WTC11 (cell line): ENCODE data around the gene HOXB5. TPM values are rescaled to one million over a fixed set of nuclear protein-coding genes. Genes with fewer than 3 reads are reported as not detected.

Experiments used
- ATAC-seq: fragments of 200-7000 bp; cut with Tn5 transposase; 2 replicates; pipeline ENCODE4 v1.10.0; 2021; ENCODE audit warnings: mild to moderate bottlenecking, moderate library complexity
- CTCF ChIA-PET: fragments of 300-600 bp; sonication (Branson Sonifier 250); formaldehyde crosslinking; loops from one replicate; lab custom pipeline; 2021; ENCODE audit warnings: antibody characterized with exemption; lab: Charles Lee
- POLR2A ChIA-PET: fragments of 350-600 bp; sonication (Branson Sonifier 250); formaldehyde crosslinking; loops from one replicate; lab custom pipeline; 2021; ENCODE audit warnings: antibody characterized with exemption; lab: Charles Lee
- DNase-seq: peaks from one replicate; pipeline ENCODE4 v3.0.0; 2021; ENCODE audit warnings: low spot score
- H3K27ac Mint-ChIP-seq: 2 replicates; pipeline ENCODE4 v1.8.0; 2021; ENCODE audit warnings: mixed read lengths
- H3K27me3 Mint-ChIP-seq: 2 replicates; pipeline ENCODE4 v1.8.0; 2021; ENCODE audit warnings: low read depth, mild to moderate bottlenecking, moderate library complexity, mixed read lengths
- H3K36me3 Mint-ChIP-seq: 2 replicates; pipeline ENCODE4 v1.8.0; 2021; ENCODE audit warnings: mixed read lengths
- H3K4me1 Mint-ChIP-seq: 2 replicates; pipeline ENCODE4 v1.8.0; 2022; ENCODE audit warnings: mixed read lengths
- H3K4me3 Mint-ChIP-seq: 2 replicates; pipeline ENCODE4 v1.8.0; 2021; ENCODE audit warnings: mild to moderate bottlenecking, moderate library complexity, mixed read lengths
- H3K9me3 Mint-ChIP-seq: 2 replicates; pipeline ENCODE4 v1.8.0; 2021; ENCODE audit warnings: mixed read lengths
- ATF1 ChIP-seq: sonication (generic); formaldehyde crosslinking; IDR thresholded peaks from 2 replicates; pipeline ENCODE4 v1.8.1; 2023; ENCODE audit warnings: mild to moderate bottlenecking, moderate library complexity, missing genetic modification reagents
- ATF3 ChIP-seq: sonication (generic); formaldehyde crosslinking; conservative IDR thresholded peaks from 2 replicates; pipeline ENCODE4 v1.8.1; 2022; ENCODE audit warnings: mild to moderate bottlenecking, missing genetic modification reagents
- CBFB ChIP-seq: sonication (generic); formaldehyde crosslinking; IDR thresholded peaks from 2 replicates; pipeline ENCODE4 v1.8.1; 2022; ENCODE audit warnings: mild to moderate bottlenecking, low read depth, missing genetic modification reagents
- CREM ChIP-seq: sonication (generic); formaldehyde crosslinking; IDR thresholded peaks from 2 replicates; pipeline ENCODE4 v1.8.1; 2022; ENCODE audit warnings: mild to moderate bottlenecking, missing genetic modification reagents, moderate library complexity
- E2F5 ChIP-seq: sonication (generic); formaldehyde crosslinking; IDR thresholded peaks from 2 replicates; pipeline ENCODE4 v1.8.1; 2022; ENCODE audit warnings: mild to moderate bottlenecking, moderate library complexity, missing genetic modification reagents
- EMX1 ChIP-seq: fragments of 250-450 bp; sonication (Bioruptor Pico); IDR thresholded peaks from 2 replicates; pipeline ENCODE4 v1.8.0; 2021; ENCODE audit warnings: mild to moderate bottlenecking
- ESRRA ChIP-seq: sonication (generic); formaldehyde crosslinking; IDR thresholded peaks from 2 replicates; pipeline ENCODE4 v1.8.1; 2022; ENCODE audit warnings: mild to moderate bottlenecking, missing genetic modification reagents, borderline replicate concordance
- GTF2I ChIP-seq: fragments of 250-450 bp; sonication (Bioruptor Pico); conservative IDR thresholded peaks from 2 replicates; pipeline ENCODE4 v1.4.0; 2021; ENCODE audit warnings: mild to moderate bottlenecking
- IRF1 ChIP-seq: sonication (generic); formaldehyde crosslinking; IDR thresholded peaks from 2 replicates; pipeline ENCODE4 v1.8.0; 2023; ENCODE audit warnings: missing genetic modification reagents
- IRF2 ChIP-seq: sonication (generic); formaldehyde crosslinking; IDR thresholded peaks from 2 replicates; pipeline ENCODE4 v1.8.0; 2022; ENCODE audit warnings: low read depth, missing genetic modification reagents, borderline replicate concordance
- JUN ChIP-seq: sonication (generic); formaldehyde crosslinking; IDR thresholded peaks from 2 replicates; pipeline ENCODE4 v1.8.0; 2023; ENCODE audit warnings: mild to moderate bottlenecking, missing genetic modification reagents
- MAX ChIP-seq: sonication (generic); formaldehyde crosslinking; IDR thresholded peaks from 2 replicates; pipeline ENCODE4 v1.8.0; 2022; ENCODE audit warnings: mild to moderate bottlenecking, missing genetic modification reagents
- MLX ChIP-seq: sonication (generic); formaldehyde crosslinking; IDR thresholded peaks from 2 replicates; pipeline ENCODE4 v1.8.1; 2023; ENCODE audit warnings: mild to moderate bottlenecking, missing genetic modification reagents, moderate library complexity
- MXD4 ChIP-seq: fragments of 250-450 bp; sonication (Bioruptor Pico); IDR thresholded peaks from 2 replicates; pipeline ENCODE4 v1.8.0; 2021; ENCODE audit warnings: mild to moderate bottlenecking, moderate library complexity, borderline replicate concordance
- NR3C1 ChIP-seq: sonication (generic); formaldehyde crosslinking; conservative IDR thresholded peaks from 2 replicates; pipeline ENCODE4 v1.8.1; 2023; ENCODE audit warnings: low read depth, mild to moderate bottlenecking, missing genetic modification reagents
- OVOL2 ChIP-seq: fragments of 250-450 bp; sonication (Bioruptor Pico); IDR thresholded peaks from 2 replicates; pipeline ENCODE4 v1.9.0; 2021; ENCODE audit warnings: mild to moderate bottlenecking, borderline replicate concordance
- PRRX2 ChIP-seq: fragments of 250-450 bp; sonication (Bioruptor Pico); IDR thresholded peaks from 2 replicates; pipeline ENCODE4 v1.8.0; 2021; ENCODE audit warnings: mild to moderate bottlenecking
- SMAD4 ChIP-seq: sonication (generic); formaldehyde crosslinking; IDR thresholded peaks from 2 replicates; pipeline ENCODE4 v1.8.0; 2022; ENCODE audit warnings: mild to moderate bottlenecking, missing genetic modification reagents
- ZBTB21 ChIP-seq: sonication (generic); formaldehyde crosslinking; IDR thresholded peaks from 2 replicates; pipeline ENCODE4 v1.8.1; 2023; ENCODE audit warnings: mild to moderate bottlenecking, missing genetic modification reagents, borderline replicate concordance
- ZNF121 ChIP-seq: sonication (generic); formaldehyde crosslinking; IDR thresholded peaks from 2 replicates; pipeline ENCODE4 v1.8.0; 2023; ENCODE audit warnings: missing genetic modification reagents
- ZNF671 ChIP-seq: fragments of 250-450 bp; sonication (Bioruptor Pico); IDR thresholded peaks from 2 replicates; pipeline ENCODE4 v1.8.0; 2021; ENCODE audit warnings: mild to moderate bottlenecking
- total RNA-seq: library from RNA; stranded (reverse); gene quantifications from 3 replicates; pipeline ENCODE4 v1.2.3, GENCODE V29; 2021
- TF ChIP-seq, protein P1 (sequence below): sonication (generic); formaldehyde crosslinking; IDR thresholded peaks from 2 replicates; pipeline ENCODE4 v1.8.0; 2022; ENCODE audit warnings: mild to moderate bottlenecking, missing genetic modification reagents
- TF ChIP-seq, protein P2 (sequence below): fragments of 250-450 bp; sonication (Bioruptor Pico); IDR thresholded peaks from 2 replicates; pipeline ENCODE4 v1.9.0; 2021; ENCODE audit warnings: mild to moderate bottlenecking, borderline replicate concordance

The HOXB5 gene
- total RNA-seq, 1 experiment from 2014 or later = not detected

DNA sequence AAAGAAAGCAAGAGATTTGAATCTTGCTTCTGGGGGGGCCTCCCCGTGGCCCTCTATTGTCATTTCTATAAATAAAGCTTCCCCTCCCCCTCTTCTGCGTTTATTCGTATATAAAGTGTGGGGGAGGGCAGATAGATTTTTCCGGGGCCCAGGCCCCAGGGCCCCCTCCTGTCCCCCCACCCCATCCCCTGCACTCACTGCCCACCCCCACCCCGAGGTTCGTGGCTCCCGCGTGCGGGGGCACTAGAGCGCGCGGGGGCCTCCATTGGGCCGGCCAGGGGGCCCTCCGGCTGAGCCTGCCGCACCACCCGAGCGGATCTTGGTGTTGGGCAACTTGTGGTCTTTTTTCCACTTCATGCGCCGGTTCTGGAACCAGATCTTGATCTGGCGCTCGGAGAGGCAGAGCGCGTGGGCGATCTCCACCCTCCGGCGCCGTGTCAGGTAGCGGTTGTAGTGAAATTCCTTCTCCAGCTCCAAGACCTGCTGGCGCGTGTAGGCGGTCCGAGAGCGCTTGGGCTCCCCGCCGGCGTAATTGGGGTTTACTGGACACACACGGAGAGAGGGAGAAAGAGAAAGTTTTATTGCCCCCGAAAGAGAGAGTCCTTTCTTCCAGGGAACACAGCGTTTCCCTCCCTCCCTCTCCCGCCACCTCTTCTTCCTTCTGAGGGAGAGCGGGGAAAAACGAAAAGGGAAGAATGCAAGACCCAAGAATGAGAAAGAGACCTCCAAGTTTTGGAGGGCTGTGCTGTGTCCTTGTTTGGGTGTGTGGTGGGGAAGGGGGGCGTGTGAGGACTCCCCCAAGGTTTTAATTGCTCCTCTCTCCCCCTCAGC is 16.9 kb downstream of the HOXB5 start (continued):
- no peak for TF ChIP-seq CBFB (CRISPR knock-in tag)
- TF ChIP-seq, all 79 proteins: peak for 0

GRCh38 chr17:48575673-48576478 is 17.7 kb downstream of the HOXB5 start:
- Mint-ChIP-seq H3K4me3 (no peak overlapping the region), H3K4me1 (peaks cover 39% of the 10 kb centered on the region), H3K27ac (no peak overlapping the region), H3K36me3 (no peaks in the 10 kb centered on the region), H3K9me3 (no peaks in the 10 kb centered on the region), H3K27me3 (peaks cover 29% of the 10 kb centered on the region; the same call in 1 of the 2 replicates)
- TF ChIP-seq, protein P1, sequence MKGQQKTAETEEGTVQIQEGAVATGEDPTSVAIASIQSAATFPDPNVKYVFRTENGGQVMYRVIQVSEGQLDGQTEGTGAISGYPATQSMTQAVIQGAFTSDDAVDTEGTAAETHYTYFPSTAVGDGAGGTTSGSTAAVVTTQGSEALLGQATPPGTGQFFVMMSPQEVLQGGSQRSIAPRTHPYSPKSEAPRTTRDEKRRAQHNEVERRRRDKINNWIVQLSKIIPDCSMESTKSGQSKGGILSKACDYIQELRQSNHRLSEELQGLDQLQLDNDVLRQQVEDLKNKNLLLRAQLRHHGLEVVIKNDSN (CRISPR knock-in tag) = no peak
- TF ChIP-seq IRF1 (no peak), ATF3 (no peak), MLX (CRISPR knock-in tag) (no peak), PRRX2 (no peak), ESRRA (CRISPR knock-in tag) (no peak), ZNF671 (CRISPR knock-in tag) (no peak), E2F5 (CRISPR knock-in tag) (no peak), MAX (CRISPR knock-in tag) (no peak), ATF1 (CRISPR knock-in tag) (no peak), CREM (CRISPR knock-in tag) (no peak), OVOL2 (CRISPR knock-in tag) (no peak)
- CTCF ChIA-PET = no interaction called here
- DNase-seq (no peak), ATAC-seq (no peak)
- POLR2A ChIA-PET = no interaction called here

- no peak for DNase-seq
- CTCF ChIA-PET = interaction anchor here (0.5 kb wide), 1 partner anchor 104 kb away, joined by 4 read pairs; no protein-coding TSS in a partner anchor
- POLR2A ChIA-PET = no interaction called here
- TF ChIP-seq NR3C1 (CRISPR knock-in tag) = no peak
- TF ChIP-seq JUN (CRISPR knock-in tag) = no peak
- no peak for TF ChIP-seq SMAD4
- no peak for TF ChIP-seq GTF2I (CRISPR knock-in tag)
- TF ChIP-seq EMX1 (CRISPR knock-in tag) = no peak
- no peak for TF ChIP-seq MXD4 (CRISPR knock-in tag)
- no peak for TF ChIP-seq CREM (CRISPR knock-in tag)
- no peak for TF ChIP-seq MLX (CRISPR knock-in tag)
- no peak for TF ChIP-seq IRF2 (CRISPR knock-in tag)
- TF ChIP-seq, protein P2, sequence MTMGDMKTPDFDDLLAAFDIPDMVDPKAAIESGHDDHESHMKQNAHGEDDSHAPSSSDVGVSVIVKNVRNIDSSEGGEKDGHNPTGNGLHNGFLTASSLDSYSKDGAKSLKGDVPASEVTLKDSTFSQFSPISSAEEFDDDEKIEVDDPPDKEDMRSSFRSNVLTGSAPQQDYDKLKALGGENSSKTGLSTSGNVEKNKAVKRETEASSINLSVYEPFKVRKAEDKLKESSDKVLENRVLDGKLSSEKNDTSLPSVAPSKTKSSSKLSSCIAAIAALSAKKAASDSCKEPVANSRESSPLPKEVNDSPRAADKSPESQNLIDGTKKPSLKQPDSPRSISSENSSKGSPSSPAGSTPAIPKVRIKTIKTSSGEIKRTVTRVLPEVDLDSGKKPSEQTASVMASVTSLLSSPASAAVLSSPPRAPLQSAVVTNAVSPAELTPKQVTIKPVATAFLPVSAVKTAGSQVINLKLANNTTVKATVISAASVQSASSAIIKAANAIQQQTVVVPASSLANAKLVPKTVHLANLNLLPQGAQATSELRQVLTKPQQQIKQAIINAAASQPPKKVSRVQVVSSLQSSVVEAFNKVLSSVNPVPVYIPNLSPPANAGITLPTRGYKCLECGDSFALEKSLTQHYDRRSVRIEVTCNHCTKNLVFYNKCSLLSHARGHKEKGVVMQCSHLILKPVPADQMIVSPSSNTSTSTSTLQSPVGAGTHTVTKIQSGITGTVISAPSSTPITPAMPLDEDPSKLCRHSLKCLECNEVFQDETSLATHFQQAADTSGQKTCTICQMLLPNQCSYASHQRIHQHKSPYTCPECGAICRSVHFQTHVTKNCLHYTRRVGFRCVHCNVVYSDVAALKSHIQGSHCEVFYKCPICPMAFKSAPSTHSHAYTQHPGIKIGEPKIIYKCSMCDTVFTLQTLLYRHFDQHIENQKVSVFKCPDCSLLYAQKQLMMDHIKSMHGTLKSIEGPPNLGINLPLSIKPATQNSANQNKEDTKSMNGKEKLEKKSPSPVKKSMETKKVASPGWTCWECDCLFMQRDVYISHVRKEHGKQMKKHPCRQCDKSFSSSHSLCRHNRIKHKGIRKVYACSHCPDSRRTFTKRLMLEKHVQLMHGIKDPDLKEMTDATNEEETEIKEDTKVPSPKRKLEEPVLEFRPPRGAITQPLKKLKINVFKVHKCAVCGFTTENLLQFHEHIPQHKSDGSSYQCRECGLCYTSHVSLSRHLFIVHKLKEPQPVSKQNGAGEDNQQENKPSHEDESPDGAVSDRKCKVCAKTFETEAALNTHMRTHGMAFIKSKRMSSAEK (CRISPR knock-in tag) = no peak
- no peak for TF ChIP-seq ZNF121
- no peak for TF ChIP-seq ZBTB21 (CRISPR knock-in tag)
Observed at GRCh38 chr17:48575066-48575582, 18.5 kb downstream of the HOXB5 start.

More at GRCh38 chr17:48575066-48575582, 18.5 kb downstream of the HOXB5 start:
- Mint-ChIP-seq H3K4me1 (peaks cover 45% of the 10 kb centered on the region), H3K36me3 (no peaks in the 10 kb centered on the region), H3K9me3 (no peaks in the 10 kb centered on the region), H3K27ac (no peak overlapping the region), H3K4me3 (no peak overlapping the region), H3K27me3 (peaks cover 22% of the 10 kb centered on the region; the same call in 1 of the 2 replicates)
- no peak for ATAC-seq
